GM21619 (cell line): Measurements from ENCODE around the gene RAB1A.

Experiments used
- ATAC-seq: cut with Tn5 transposase; IDR thresholded peaks from one replicate; pipeline ENCODE4 v1.9.1; 2021; ENCODE audit not compliant: unreplicated experiment

RAB1A gene

DNA sequence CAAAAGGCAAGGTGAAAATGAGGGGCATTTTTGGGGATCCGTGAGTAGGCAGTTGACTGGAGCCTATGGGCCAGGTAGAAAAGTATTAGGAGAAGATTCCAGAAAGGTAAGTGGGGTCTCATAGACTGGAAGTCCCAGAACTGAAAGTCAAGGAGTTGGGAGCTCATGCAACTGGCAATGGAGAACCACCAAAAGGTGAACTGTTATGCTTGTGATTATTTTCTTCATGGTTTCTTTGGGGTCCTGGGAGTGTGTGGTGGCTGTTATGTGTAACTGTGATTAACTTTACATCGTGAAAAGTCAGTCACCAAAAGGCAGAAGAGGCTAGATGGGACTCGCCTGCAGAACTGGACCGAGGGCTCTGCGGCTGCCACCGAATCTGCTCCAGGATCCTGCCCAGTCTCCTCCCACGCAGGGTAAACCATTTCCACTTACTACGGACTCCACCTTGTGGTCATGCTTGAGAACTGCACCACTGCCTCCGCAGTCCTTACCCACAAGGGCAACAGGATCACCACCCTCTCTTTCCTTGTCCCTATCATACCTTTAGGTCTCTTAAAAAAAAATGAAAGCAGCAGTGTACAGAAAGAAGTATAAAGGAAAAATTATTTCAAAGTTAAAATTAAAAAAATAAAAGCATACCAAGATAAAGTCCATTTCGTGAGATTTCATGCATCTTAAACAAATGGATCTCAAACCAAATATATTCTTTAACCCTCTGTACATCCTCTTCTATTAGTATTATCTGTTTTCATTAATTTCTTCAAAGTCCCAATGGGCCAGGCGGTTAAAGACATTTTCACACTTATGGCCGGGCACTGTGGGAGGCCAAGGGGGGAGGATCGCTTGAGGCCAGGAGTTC is 89.3 kb downstream of the RAB1A start:
- ATAC-seq = peak; percentile 94

DNA sequence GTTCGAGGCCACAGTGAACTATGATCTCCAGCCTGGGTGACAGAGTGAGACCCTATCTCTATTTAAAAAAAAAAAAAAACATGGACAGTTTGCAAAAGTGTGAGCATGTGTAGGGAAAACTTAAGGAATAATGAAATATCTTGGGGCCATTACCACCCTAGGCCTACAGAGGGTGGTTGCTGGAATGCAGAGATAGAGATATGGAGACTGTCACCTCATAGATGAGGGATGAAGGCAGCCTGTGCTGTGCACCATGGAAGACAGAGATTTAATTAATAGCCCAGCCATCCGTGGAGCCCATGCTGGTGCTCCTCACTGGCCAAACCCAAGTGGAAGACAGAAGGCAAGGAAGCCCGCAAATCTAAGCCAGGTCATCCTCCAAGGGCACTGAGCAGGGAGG is 90.3 kb downstream of the RAB1A start:
- no peak for ATAC-seq

DNA sequence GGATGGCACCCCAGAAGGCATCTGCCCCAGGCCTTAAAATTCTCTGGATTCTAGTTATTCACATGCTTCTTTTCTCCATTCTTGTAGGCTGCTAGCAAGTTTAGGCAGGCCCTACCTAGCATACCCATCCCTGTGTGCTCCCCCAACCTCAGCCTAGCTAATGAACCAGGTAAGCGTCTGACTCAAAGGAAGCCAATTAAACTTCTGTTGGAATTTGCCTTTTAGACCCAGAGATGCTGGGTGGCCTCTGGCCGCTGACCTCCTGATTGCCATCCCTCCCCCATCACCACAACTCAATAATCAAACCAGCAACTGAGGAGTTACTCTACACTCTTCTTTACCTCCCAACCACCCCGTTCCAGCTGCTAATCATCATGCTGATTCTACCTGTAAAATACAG is 92.7 kb downstream of the RAB1A start:
- no peak for ATAC-seq
